ENCODE measurements around the gene FBRSL1. TPM values are rescaled to one million over a fixed set of nuclear protein-coding genes. Genes with fewer than 3 reads are reported as not detected.

Gene FBRSL1
- total and polyA plus RNA-seq, 2 donors (not counting 1 experiment from before 2014, with no cell fraction given), result 62.6 to 112 TPM

DNA sequence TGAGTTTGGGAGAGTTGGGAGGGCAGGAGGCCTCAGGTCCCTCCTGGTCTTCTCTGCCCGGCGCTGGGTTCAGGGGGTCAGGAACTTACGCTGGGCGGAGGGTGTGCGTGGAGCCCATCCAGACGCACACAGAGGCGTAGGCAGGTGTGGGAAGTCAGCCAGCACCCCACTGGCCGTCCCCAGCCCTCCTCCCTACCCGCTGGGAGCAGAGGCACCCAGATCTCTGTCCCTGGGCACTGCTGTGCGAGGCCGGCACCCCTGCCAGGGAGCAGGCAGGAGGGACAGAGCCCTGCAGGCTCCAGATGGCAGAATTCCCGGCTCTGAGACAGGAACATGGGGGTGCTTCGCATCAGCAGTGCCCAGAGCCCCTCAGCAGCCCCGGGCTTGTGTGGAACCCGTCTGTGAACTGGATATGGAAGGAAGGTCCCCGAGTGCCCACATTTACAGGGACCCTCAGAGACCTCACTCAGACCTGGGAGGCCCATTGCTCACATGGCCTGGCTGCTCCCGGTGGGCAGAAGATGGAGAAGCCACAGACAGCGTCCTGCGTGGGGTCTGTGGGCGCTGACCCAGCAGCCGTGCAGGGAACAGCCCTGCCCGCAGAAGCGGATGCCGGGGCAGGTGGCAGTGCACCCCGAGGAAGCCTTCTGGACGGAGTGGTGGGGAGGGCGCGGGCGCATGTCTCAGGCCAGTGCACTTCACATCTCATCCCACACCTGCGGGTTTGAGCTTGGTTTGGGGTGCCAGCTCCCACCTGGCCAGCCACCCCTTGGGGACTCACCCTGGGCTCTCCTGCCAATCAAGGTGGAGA lies 61.1 kb downstream of the FBRSL1 start:
- CTCF ChIA-PET, result no interaction called here
- no peak overlapping the region for H3K27ac ChIP-seq (ENCODE audit: low read length in 2 of 2)
- peaks cover 6% of the 10 kb centered on the region for H3K79me2 ChIP-seq (ENCODE audit: control insufficient read depth, insufficient read depth, low read length)
- no peak overlapping the region for H2AFZ ChIP-seq (ENCODE audit: insufficient read depth, low read depth, low read length, poor library complexity, severe bottlenecking)
- no peak overlapping the region for H3K4me3 Mint-ChIP-seq
- POLR2A ChIA-PET, result no interaction called here
- no peak overlapping the region for H3K27ac Mint-ChIP-seq
- TF ChIP-seq, protein P1, sequence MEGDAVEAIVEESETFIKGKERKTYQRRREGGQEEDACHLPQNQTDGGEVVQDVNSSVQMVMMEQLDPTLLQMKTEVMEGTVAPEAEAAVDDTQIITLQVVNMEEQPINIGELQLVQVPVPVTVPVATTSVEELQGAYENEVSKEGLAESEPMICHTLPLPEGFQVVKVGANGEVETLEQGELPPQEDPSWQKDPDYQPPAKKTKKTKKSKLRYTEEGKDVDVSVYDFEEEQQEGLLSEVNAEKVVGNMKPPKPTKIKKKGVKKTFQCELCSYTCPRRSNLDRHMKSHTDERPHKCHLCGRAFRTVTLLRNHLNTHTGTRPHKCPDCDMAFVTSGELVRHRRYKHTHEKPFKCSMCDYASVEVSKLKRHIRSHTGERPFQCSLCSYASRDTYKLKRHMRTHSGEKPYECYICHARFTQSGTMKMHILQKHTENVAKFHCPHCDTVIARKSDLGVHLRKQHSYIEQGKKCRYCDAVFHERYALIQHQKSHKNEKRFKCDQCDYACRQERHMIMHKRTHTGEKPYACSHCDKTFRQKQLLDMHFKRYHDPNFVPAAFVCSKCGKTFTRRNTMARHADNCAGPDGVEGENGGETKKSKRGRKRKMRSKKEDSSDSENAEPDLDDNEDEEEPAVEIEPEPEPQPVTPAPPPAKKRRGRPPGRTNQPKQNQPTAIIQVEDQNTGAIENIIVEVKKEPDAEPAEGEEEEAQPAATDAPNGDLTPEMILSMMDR (IDR thresholded peaks at IDR 0.05), result no peak
- H3K9me3 Mint-ChIP-seq (ENCODE audit: insufficient read depth), result no peaks in the 10 kb centered on the region
- DNase-seq, result no peak
- H3K4me1 ChIP-seq (ENCODE audit: control insufficient read depth in 2 of 2, insufficient read depth in 2 of 2, low read length in 2 of 2), result no peaks in the 10 kb centered on the region
- no peak overlapping the region for H3K9ac ChIP-seq (ENCODE audit: low read length)
- WGBS (ENCODE audit: insufficient coverage), result 91% methylated on average over 22 of the region's 30 CpGs
- no peaks in the 10 kb centered on the region for H3K4me1 Mint-ChIP-seq
- H3K4me3 ChIP-seq (ENCODE audit: control extremely low read depth in 1 of 5, extremely low read depth in 1 of 5, insufficient read depth in 1 of 5, low read depth in 2 of 5, low read length in 4 of 5), result no peak overlapping the region
- peaks cover 0 to 7% (median 0%) of the 10 kb centered on the region in 3 donors for H3K9me3 ChIP-seq (ENCODE audit: control extremely low read depth in 1 of 3, control insufficient read depth in 2 of 3, insufficient read depth in 1 of 3, low read length in 2 of 3)
- no peak overlapping the region for H3K4me2 ChIP-seq (replicated peaks; ENCODE audit: low read depth, low read length, poor library complexity, severe bottlenecking)
- H4K20me1 ChIP-seq (ENCODE audit: control insufficient read depth, insufficient read depth, low read length, poor library complexity, severe bottlenecking), result peaks cover 41% of the 10 kb centered on the region
- H3K36me3 ChIP-seq (replicated peaks in 1 of 2; ENCODE audit: control extremely low read depth in 1 of 2, control insufficient read depth in 1 of 2, extremely low read depth in 1 of 2, insufficient read depth in 2 of 2, low read length in 1 of 2), result peaks cover 0 to 15% of the 10 kb centered on the region in 2 experiments
- H3K27me3 Mint-ChIP-seq, result no peaks in the 10 kb centered on the region
- H3K27me3 ChIP-seq (replicated peaks in 1 of 4; ENCODE audit: control extremely low read depth in 1 of 4, control insufficient read depth in 3 of 4, insufficient read depth in 4 of 4, low read length in 3 of 4), result no peaks in the 10 kb centered on the region
- intact Hi-C loops (cut with micrococcal nuclease), result no loop called here
- no peak for ATAC-seq (ENCODE audit: low read depth)

DNA sequence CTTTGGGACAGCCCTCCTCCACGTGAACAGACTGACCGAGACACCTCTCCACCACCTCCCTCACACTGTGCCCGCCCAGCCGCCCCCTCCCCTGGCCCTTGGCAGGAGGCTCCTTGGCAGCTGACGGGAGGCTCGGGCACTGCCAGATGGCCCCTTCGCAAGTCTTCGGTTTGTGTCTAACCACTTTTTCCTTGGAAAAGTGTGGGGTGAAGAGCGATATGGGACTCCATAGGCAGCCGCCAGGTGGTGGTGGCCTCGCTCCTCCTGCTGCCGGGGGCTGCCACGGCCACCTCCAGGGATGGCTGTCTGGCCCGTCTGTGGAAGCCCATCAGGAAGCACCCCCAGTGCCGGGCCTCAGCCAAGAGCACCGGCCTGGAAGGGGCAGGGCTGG lies 61.7 kb downstream of the FBRSL1 start:
- no peak for ATAC-seq (ENCODE audit: low read depth)
- POLR2A ChIA-PET, result no interaction called here
- H3K4me2 ChIP-seq (replicated peaks; ENCODE audit: low read depth, low read length, poor library complexity, severe bottlenecking), result no peak overlapping the region
- intact Hi-C loops (cut with micrococcal nuclease), result no loop called here
- TF ChIP-seq, protein P1 (IDR thresholded peaks at IDR 0.05), result no peak
- H3K4me1 ChIP-seq (ENCODE audit: control insufficient read depth in 2 of 2, insufficient read depth in 2 of 2, low read length in 2 of 2), result no peaks in the 10 kb centered on the region
- H3K4me3 ChIP-seq (ENCODE audit: control extremely low read depth in 1 of 5, extremely low read depth in 1 of 5, insufficient read depth in 1 of 5, low read depth in 2 of 5, low read length in 4 of 5), result no peak overlapping the region
- Mint-ChIP-seq H3K27me3 (no peaks in the 10 kb centered on the region), H3K4me3 (no peak overlapping the region), H3K9me3 (ENCODE audit: insufficient read depth) (no peaks in the 10 kb centered on the region), H3K4me1 (no peaks in the 10 kb centered on the region), H3K27ac (no peak overlapping the region)
- no peak for DNase-seq
- peaks cover 0 to 15% of the 10 kb centered on the region in 2 experiments for H3K36me3 ChIP-seq (replicated peaks in 1 of 2; ENCODE audit: control extremely low read depth in 1 of 2, control insufficient read depth in 1 of 2, extremely low read depth in 1 of 2, insufficient read depth in 2 of 2, low read length in 1 of 2)
- H3K27ac ChIP-seq (ENCODE audit: low read length in 2 of 2), result no peak overlapping the region
- H3K79me2 ChIP-seq (ENCODE audit: control insufficient read depth, insufficient read depth, low read length), result peaks cover 6% of the 10 kb centered on the region
- CTCF ChIA-PET, result no interaction called here
- no peak overlapping the region for H3K9ac ChIP-seq (ENCODE audit: low read length)
- H2AFZ ChIP-seq (ENCODE audit: insufficient read depth, low read depth, low read length, poor library complexity, severe bottlenecking), result no peak overlapping the region
- peaks cover 0 to 7% (median 0%) of the 10 kb centered on the region in 3 donors for H3K9me3 ChIP-seq (ENCODE audit: control extremely low read depth in 1 of 3, control insufficient read depth in 2 of 3, insufficient read depth in 1 of 3, low read length in 2 of 3)
- WGBS (ENCODE audit: insufficient coverage), result 93% methylated on average over 13 of the region's 16 CpGs
- H3K27me3 ChIP-seq (replicated peaks in 1 of 4; ENCODE audit: control extremely low read depth in 1 of 4, control insufficient read depth in 3 of 4, insufficient read depth in 4 of 4, low read length in 3 of 4), result no peaks in the 10 kb centered on the region
- peaks cover 35% of the 10 kb centered on the region for H4K20me1 ChIP-seq (ENCODE audit: control insufficient read depth, insufficient read depth, low read length, poor library complexity, severe bottlenecking)
